Bronchus fibroblast of lung (primary cell): ENCODE data around the gene MRPL49. TPM values are rescaled to one million over a fixed set of nuclear protein-coding genes. Genes with fewer than 3 reads are reported as not detected.

Experiments
- total RNA-seq: library from RNA; depleted of rRNA; stranded (reverse); fragments of >200 nt; gene quantifications from 2 replicates; pipeline ENCODE4 v1.2.3, GENCODE V29; 2015

MRPL49 gene
- 63.9 and 72.0 TPM in 2 replicates for total RNA-seq

GRCh38 chr11:65121865-65122696 is at the start of gene MRPL49, which contains the start of gene FAU:
Gene MRPL49 (plus strand): TSS chr11:65122321. CDS start chr11:65122347, 26 bp downstream.
Gene FAU (minus strand): TSS chr11:65122134. CDS start chr11:65121813, 321 bp downstream.

GRCh38 chr11:65083834-65084597 is 38.1 kb upstream of the MRPL49 start, which contains the start of the genes CDCA5 and ZFPL1:
Gene CDCA5 (minus strand): TSS chr11:65084040. CDS start chr11:65083978, 62 bp downstream.
Gene ZFPL1 (plus strand): TSS chr11:65084222. CDS start chr11:65084699, 477 bp downstream.

GRCh38 chr11:65095974-65096806 is 25.9 kb upstream of the MRPL49 start, which contains the start of gene VPS51:
Gene VPS51 (plus strand): TSS chr11:65096214. CDS start chr11:65096251, 37 bp downstream.

GRCh38 chr11:65111744-65112545 is 10.2 kb upstream of the MRPL49 start, which contains the start of gene TM7SF2:
Gene TM7SF2 (plus strand): TSS chr11:65111872. CDS start chr11:65112016, 144 bp downstream.

GRCh38 chr11:65117206-65118096 is 4.7 kb upstream of the MRPL49 start, which contains the start of gene ZNHIT2:
Gene ZNHIT2 (minus strand): TSS chr11:65117701. CDS start chr11:65117653, 48 bp downstream.

GRCh38 chr11:65134240-65134951 is 12.3 kb downstream of the MRPL49 start, which contains the start of gene SYVN1:
Gene SYVN1 (minus strand): TSS chr11:65134519. CDS start chr11:65133601, 918 bp downstream.

GRCh38 chr11:65170058-65170534 is 48.0 kb downstream of the MRPL49 start, which contains the start of gene SPDYC:
Gene SPDYC (plus strand): TSS chr11:65170233. CDS start chr11:65171358, 1,125 bp downstream.

Other genes with a start within 250 kb of the MRPL49 start
- 71.1 and 79.8 TPM in 2 replicates for gene EHD1, start 243.7 kb upstream of the MRPL49 start, total RNA-seq
- gene ATG2A, start 205.1 kb upstream of the MRPL49 start, total RNA-seq, result 18.3 and 20.3 TPM in 2 replicates
- gene PPP2R5B, start 197.6 kb upstream of the MRPL49 start, total RNA-seq, result 14.1 and 16.6 TPM in 2 replicates
- gene GPHA2, start 186.4 kb upstream of the MRPL49 start, total RNA-seq, result not detected in 2 replicates
- not detected in 2 replicates for gene MAJIN, start 150.2 kb upstream of the MRPL49 start, total RNA-seq
- gene BATF2, start 125.3 kb upstream of the MRPL49 start, total RNA-seq, result 1.2 and 1.3 TPM in 2 replicates
- 229 and 233 TPM in 2 replicates for gene ARL2, start 108.2 kb upstream of the MRPL49 start, total RNA-seq
- 17.5 and 22.9 TPM in 2 replicates for gene SNX15, start 94.9 kb upstream of the MRPL49 start, total RNA-seq
- gene SAC3D1, start 81.1 kb upstream of the MRPL49 start, total RNA-seq, result 25.7 and 27.9 TPM in 2 replicates
- gene NAALADL1, start 63.8 kb upstream of the MRPL49 start, total RNA-seq, result 41.6 and 44.4 TPM in 2 replicates
- 25.9 and 26.2 TPM in 2 replicates for gene CDCA5, start 38.3 kb upstream of the MRPL49 start, total RNA-seq
- 77.6 and 78.8 TPM in 2 replicates for gene ZFPL1, start 38.1 kb upstream of the MRPL49 start, total RNA-seq
- gene VPS51, start 26.1 kb upstream of the MRPL49 start, total RNA-seq, result 270 and 312 TPM in 2 replicates
- 42.4 and 52.0 TPM in 2 replicates for gene TM7SF2, start 10.4 kb upstream of the MRPL49 start, total RNA-seq
- 11.7 and 14.8 TPM in 2 replicates for gene ZNHIT2, start 4.6 kb upstream of the MRPL49 start, total RNA-seq
- 604 and 715 TPM in 2 replicates for gene FAU, start 187 bp upstream of the MRPL49 start, total RNA-seq
- 21.2 and 29.3 TPM in 2 replicates for gene SYVN1, start 12.2 kb downstream of the MRPL49 start, total RNA-seq
- not detected in 2 replicates for gene SPDYC, start 47.9 kb downstream of the MRPL49 start, total RNA-seq
- gene CAPN1, start 59.6 kb downstream of the MRPL49 start, total RNA-seq, result 166 and 228 TPM in 2 replicates
- 15.3 and 18.0 TPM in 2 replicates for gene POLA2, start 139.6 kb downstream of the MRPL49 start, total RNA-seq
- gene CDC42EP2, start 192.5 kb downstream of the MRPL49 start, total RNA-seq, result 22.0 and 22.9 TPM in 2 replicates
- 38.5 and 40.7 TPM in 2 replicates for gene DPF2, start 211.5 kb downstream of the MRPL49 start, total RNA-seq
- 0.30 TPM in 1 of 2 replicates, not detected in the other for gene TIGD3, start 232.4 kb downstream of the MRPL49 start, total RNA-seq